ENCODE measurements around the gene NUP107. TPM values are rescaled to one million over a fixed set of nuclear protein-coding genes. Genes with fewer than 3 reads are reported as not detected.

Gene NUP107
- total RNA-seq, 1 experiment from 2014 or later = 110 TPM

DNA sequence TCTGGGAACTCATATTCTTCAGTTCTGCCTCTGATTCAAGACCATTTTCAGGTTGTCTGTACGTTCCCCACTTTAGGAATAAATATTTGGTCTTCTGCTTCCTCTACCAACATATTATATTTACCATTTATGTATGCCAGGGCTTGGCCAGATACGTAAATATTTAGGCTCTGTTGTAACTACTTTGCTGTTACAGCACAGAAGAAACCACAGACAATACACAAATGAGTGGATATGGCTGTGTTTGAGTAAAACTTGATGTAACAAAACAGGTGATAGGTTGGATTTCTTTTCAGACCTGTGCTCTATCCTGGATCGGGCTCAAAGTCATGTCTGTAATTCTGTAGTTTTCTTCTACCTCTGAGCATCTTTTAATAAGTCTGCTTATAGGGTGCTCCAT lies 38.6 kb upstream of the NUP107 start:
- H3K4me3 Mint-ChIP-seq (ENCODE audit: low read depth, unreplicated experiment) = no peak overlapping the region
- BruUV-seq (replicated peaks) = no TSS peak
- H3K27ac Mint-ChIP-seq (ENCODE audit: unreplicated experiment) = no peak overlapping the region
- H3K36me3 Mint-ChIP-seq (ENCODE audit: insufficient read depth, unreplicated experiment) = peaks cover 27% of the 10 kb centered on the region
- H3K27me3 Mint-ChIP-seq (ENCODE audit: unreplicated experiment) = no peaks in the 10 kb centered on the region
- TF ChIP-seq, protein P1, sequence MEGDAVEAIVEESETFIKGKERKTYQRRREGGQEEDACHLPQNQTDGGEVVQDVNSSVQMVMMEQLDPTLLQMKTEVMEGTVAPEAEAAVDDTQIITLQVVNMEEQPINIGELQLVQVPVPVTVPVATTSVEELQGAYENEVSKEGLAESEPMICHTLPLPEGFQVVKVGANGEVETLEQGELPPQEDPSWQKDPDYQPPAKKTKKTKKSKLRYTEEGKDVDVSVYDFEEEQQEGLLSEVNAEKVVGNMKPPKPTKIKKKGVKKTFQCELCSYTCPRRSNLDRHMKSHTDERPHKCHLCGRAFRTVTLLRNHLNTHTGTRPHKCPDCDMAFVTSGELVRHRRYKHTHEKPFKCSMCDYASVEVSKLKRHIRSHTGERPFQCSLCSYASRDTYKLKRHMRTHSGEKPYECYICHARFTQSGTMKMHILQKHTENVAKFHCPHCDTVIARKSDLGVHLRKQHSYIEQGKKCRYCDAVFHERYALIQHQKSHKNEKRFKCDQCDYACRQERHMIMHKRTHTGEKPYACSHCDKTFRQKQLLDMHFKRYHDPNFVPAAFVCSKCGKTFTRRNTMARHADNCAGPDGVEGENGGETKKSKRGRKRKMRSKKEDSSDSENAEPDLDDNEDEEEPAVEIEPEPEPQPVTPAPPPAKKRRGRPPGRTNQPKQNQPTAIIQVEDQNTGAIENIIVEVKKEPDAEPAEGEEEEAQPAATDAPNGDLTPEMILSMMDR (IDR thresholded peaks at IDR 0.05; ENCODE audit: unreplicated experiment) = no peak
- no peaks in the 10 kb centered on the region for H3K9me3 Mint-ChIP-seq (ENCODE audit: low read depth, unreplicated experiment)
- intact Hi-C loops (cut with micrococcal nuclease; ENCODE audit: unreplicated experiment) = no loop called here
- H3K4me1 Mint-ChIP-seq (ENCODE audit: low read depth, unreplicated experiment) = no peaks in the 10 kb centered on the region
- DNase-seq = no peak
- CTCF ChIA-PET = interaction anchor here (0.6 kb wide), 1 partner anchor 1472 kb away, joined by 4 read pairs; no protein-coding TSS in a partner anchor

GRCh38 chr12:68665016-68665569 lies 21.7 kb upstream of the NUP107 start:
- H3K27ac Mint-ChIP-seq (ENCODE audit: unreplicated experiment) = no peak overlapping the region

GRCh38 chr12:68667291-68667690 lies 19.5 kb upstream of the NUP107 start:
- Mint-ChIP-seq H3K4me3 (ENCODE audit: low read depth, unreplicated experiment) (no peak overlapping the region), H3K36me3 (ENCODE audit: insufficient read depth, unreplicated experiment) (peaks cover 12% of the 10 kb centered on the region), H3K4me1 (ENCODE audit: low read depth, unreplicated experiment) (no peaks in the 10 kb centered on the region), H3K27me3 (ENCODE audit: unreplicated experiment) (no peaks in the 10 kb centered on the region), H3K9me3 (ENCODE audit: low read depth, unreplicated experiment) (no peaks in the 10 kb centered on the region), H3K27ac (ENCODE audit: unreplicated experiment) (no peak overlapping the region)
- TF ChIP-seq, protein P1 (IDR thresholded peaks at IDR 0.05; ENCODE audit: unreplicated experiment) = no peak
- no peak for DNase-seq
- intact Hi-C loops (cut with micrococcal nuclease; ENCODE audit: unreplicated experiment) = no loop called here
- CTCF ChIA-PET = no interaction called here
- no TSS peak for BruUV-seq (replicated peaks)

More at GRCh38 chr12:68665016-68665569, 21.7 kb upstream of the NUP107 start:
- CTCF ChIA-PET = no interaction called here
- Mint-ChIP-seq H3K36me3 (ENCODE audit: insufficient read depth, unreplicated experiment) (peaks cover 19% of the 10 kb centered on the region), H3K4me3 (ENCODE audit: low read depth, unreplicated experiment) (no peak overlapping the region), H3K9me3 (ENCODE audit: low read depth, unreplicated experiment) (no peaks in the 10 kb centered on the region), H3K4me1 (ENCODE audit: low read depth, unreplicated experiment) (no peaks in the 10 kb centered on the region), H3K27me3 (ENCODE audit: unreplicated experiment) (no peaks in the 10 kb centered on the region)
- no TSS peak for BruUV-seq (replicated peaks)
- intact Hi-C loops (cut with micrococcal nuclease; ENCODE audit: unreplicated experiment) = no loop called here
- TF ChIP-seq, protein P1 (IDR thresholded peaks at IDR 0.05; ENCODE audit: unreplicated experiment) = no peak
- DNase-seq = no peak

DNA sequence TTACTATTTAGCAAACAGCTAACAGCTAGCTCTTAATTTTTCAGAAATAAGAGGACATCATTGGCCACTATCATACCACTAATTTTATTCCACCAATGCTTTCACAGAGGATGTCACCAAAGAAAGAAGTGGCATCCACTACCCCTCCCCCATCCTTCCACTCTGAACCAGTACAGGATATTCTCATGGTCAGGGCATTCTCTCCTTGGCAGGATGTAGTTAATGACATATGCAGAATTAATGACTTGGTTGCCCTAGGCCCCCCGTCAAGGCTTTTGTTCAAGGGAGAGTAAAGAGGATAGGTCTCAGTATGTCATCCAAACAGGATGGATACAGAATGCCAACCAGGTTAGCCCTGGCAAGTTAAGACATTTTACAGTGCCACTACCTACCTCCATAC lies 18.9 kb upstream of the NUP107 start:
- no peak overlapping the region for H3K4me3 Mint-ChIP-seq (ENCODE audit: low read depth, unreplicated experiment)
- H3K36me3 Mint-ChIP-seq (ENCODE audit: insufficient read depth, unreplicated experiment) = peaks cover 9% of the 10 kb centered on the region
- TF ChIP-seq, protein P1 (IDR thresholded peaks at IDR 0.05; ENCODE audit: unreplicated experiment) = no peak
- no peak overlapping the region for H3K27ac Mint-ChIP-seq (ENCODE audit: unreplicated experiment)
- no peaks in the 10 kb centered on the region for H3K27me3 Mint-ChIP-seq (ENCODE audit: unreplicated experiment)
- no peaks in the 10 kb centered on the region for H3K4me1 Mint-ChIP-seq (ENCODE audit: low read depth, unreplicated experiment)
- CTCF ChIA-PET = no interaction called here
- intact Hi-C loops (cut with micrococcal nuclease; ENCODE audit: unreplicated experiment) = no loop called here
- H3K9me3 Mint-ChIP-seq (ENCODE audit: low read depth, unreplicated experiment) = no peaks in the 10 kb centered on the region
- DNase-seq = no peak
- BruUV-seq (replicated peaks) = no TSS peak
